Neural cell (in vitro differentiated cells): ENCODE data around the gene CCS.

Experiments
- CTCF ChIP-seq: fragments of 450-650 bp; IDR thresholded peaks from 2 replicates; pipeline ENCODE4 v1.5.1; 2014; ENCODE audit warnings: antibody characterized with exemption, mild to moderate bottlenecking, moderate library complexity; ENCODE audit not compliant: poor library complexity, severe bottlenecking
- RAD21 ChIP-seq: fragments of 450-650 bp; conservative IDR thresholded peaks from 2 replicates; pipeline ENCODE4 v1.6.1; 2014; ENCODE audit warnings: antibody characterized with exemption, mild to moderate bottlenecking, moderate library complexity

GRCh38 chr11:66653123-66653522 is 60.1 kb downstream of the CCS start:
- TF ChIP-seq RAD21 (no peak), CTCF (no peak)
